Amygdala (tissue), 56 donors: Measurements from ENCODE around the gene TCFL5.

Source experiments
- DNase-seq, 56 donors: peaks; one replicate each; lab custom pipeline; 2025; lab: John Stamatoyannopoulos, UW

The TCFL5 gene

GRCh38 chr20:62816031-62816883 is 45.4 kb downstream of the TCFL5 start:
- DNase-seq: peak in 4 of 56 donors; percentile 16 to 44 (median 28)

- DNase-seq: no peak
Observed at GRCh38 chr20:62815066-62815991, 46.3 kb downstream of the TCFL5 start.

GRCh38 chr20:62814709-62815065 is 46.9 kb downstream of the TCFL5 start:
- DNase-seq: no peak

- no peak for DNase-seq
Observed at GRCh38 chr20:62814060-62814708, 47.4 kb downstream of the TCFL5 start.

- DNase-seq: no peak
Observed at GRCh38 chr20:62813588-62813987, 48.0 kb downstream of the TCFL5 start.

GRCh38 chr20:62812907-62813200 is 48.8 kb downstream of the TCFL5 start:
- no peak for DNase-seq

GRCh38 chr20:62812181-62812906 is 49.3 kb downstream of the TCFL5 start:
- DNase-seq: no peak

- DNase-seq: no peak
Observed at GRCh38 chr20:62811720-62812119, 49.9 kb downstream of the TCFL5 start.

- DNase-seq: no peak
Observed at GRCh38 chr20:62811320-62811719, 50.3 kb downstream of the TCFL5 start.

- DNase-seq: no peak
Observed at GRCh38 chr20:62809530-62810428, 51.8 kb downstream of the TCFL5 start.

GRCh38 chr20:62808211-62808865 is 53.3 kb downstream of the TCFL5 start:
- peak in 44 of 56 donors; percentile 9 to 82 (median 40) for DNase-seq

GRCh38 chr20:62807444-62808210 is 54.0 kb downstream of the TCFL5 start:
- no peak for DNase-seq

- no peak for DNase-seq
Observed at GRCh38 chr20:62806383-62807050, 55.1 kb downstream of the TCFL5 start.

- peak in 3 of 56 donors; percentile 10 to 40 (median 14) for DNase-seq
Observed at GRCh38 chr20:62805711-62806382, 55.8 kb downstream of the TCFL5 start.

GRCh38 chr20:62805155-62805710 is 56.4 kb downstream of the TCFL5 start:
- peak in 1 of 56 donors; percentile 20 for DNase-seq

- peak in 39 of 56 donors; percentile 18 to 79 (median 53) for DNase-seq
Observed at GRCh38 chr20:62804627-62805154, 56.9 kb downstream of the TCFL5 start, which contains the start of gene OGFR. Gene OGFR (plus strand): TSS chr20:62804835. CDS start chr20:62804860, 25 bp downstream.
